ENCODE results near the gene MMRN1.

- TF ChIP-seq ZBTB44 (tag by site-specific recombination; IDR thresholded peaks at IDR 0.05) (no peak), CTCF (tag by site-specific recombination; IDR thresholded peaks at IDR 0.05) (no peak), ZBTB21 (tag by site-specific recombination; IDR thresholded peaks at IDR 0.05) (no peak), ZNF692 (tag by site-specific recombination; IDR thresholded peaks at IDR 0.05) (no peak), ZNF670 (tag by site-specific recombination; IDR thresholded peaks at IDR 0.05; ENCODE audit: low read depth) (no peak), SP2 (tag by site-specific recombination; IDR thresholded peaks at IDR 0.05) (no peak), ZNF677 (tag by site-specific recombination; IDR thresholded peaks at IDR 0.05) (no peak), ZNF549 (tag by site-specific recombination; IDR thresholded peaks at IDR 0.05) (no peak), YY1 (tag by site-specific recombination; IDR thresholded peaks at IDR 0.05) (no peak), ZNF214 (tag by site-specific recombination; IDR thresholded peaks at IDR 0.05; ENCODE audit: borderline replicate concordance) (no peak)
- TF ChIP-seq, protein P1, sequence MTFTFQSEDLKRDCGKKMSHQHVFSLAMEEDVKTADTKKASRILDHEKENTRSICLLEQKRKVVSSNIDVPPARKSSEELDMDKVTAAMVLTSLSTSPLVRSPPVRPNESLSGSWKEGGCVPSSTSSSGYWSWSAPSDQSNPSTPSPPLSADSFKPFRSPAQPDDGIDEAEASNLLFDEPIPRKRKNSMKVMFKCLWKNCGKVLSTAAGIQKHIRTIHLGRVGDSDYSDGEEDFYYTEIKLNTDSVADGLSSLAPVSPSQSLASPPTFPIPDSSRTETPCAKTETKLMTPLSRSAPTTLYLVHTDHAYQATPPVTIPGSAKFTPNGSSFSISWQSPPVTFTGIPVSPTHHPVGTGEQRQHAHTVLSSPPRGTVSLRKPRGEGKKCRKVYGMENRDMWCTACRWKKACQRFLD (tag by site-specific recombination; IDR thresholded peaks at IDR 0.05), result no peak
Measured at GRCh38 chr4:89939994-89940393, 45.3 kb downstream of the MMRN1 start.
